NT2/D1 (cell line): ENCODE results near the gene SLC35E1.
"Not testable (repeated sequence)": the region's sequence is repeated elsewhere in the genome, so short reads cannot be mapped to it uniquely, and the experiment has no call there.

Experiments
- DNase-seq: peaks from one replicate; pipeline ENCODE4 v3.0.0-alpha.2; 2011; ENCODE audit warnings: low read depth, low spot score
- H3K27me3 ChIP-seq: 2 replicates; pipeline ENCODE4 v1.6.0; 2011; ENCODE audit warnings: mild to moderate bottlenecking; ENCODE audit not compliant: insufficient read length, insufficient read depth
- H3K36me3 ChIP-seq: 2 replicates; pipeline ENCODE4 v1.6.1; 2011; ENCODE audit warnings: mild to moderate bottlenecking, low read length, mixed read lengths; ENCODE audit not compliant: insufficient read depth, insufficient read length
- H3K4me1 ChIP-seq: 2 replicates; pipeline ENCODE4 v1.5.1; 2011; ENCODE audit not compliant: insufficient read depth, insufficient read length
- H3K4me3 ChIP-seq: 2 replicates; pipeline ENCODE4 v1.5.1; 2011; ENCODE audit warnings: low read depth; ENCODE audit not compliant: insufficient read length
- H3K9ac ChIP-seq: 2 replicates; pipeline ENCODE4 v1.6.0; 2011; ENCODE audit warnings: low read depth; ENCODE audit not compliant: insufficient read length
- H3K9me3 ChIP-seq: 2 replicates; pipeline ENCODE4 v1.5.1; 2011; ENCODE audit warnings: mild to moderate bottlenecking, low read length; ENCODE audit not compliant: insufficient read depth
- SUZ12 ChIP-seq: IDR thresholded peaks from 2 replicates; pipeline ENCODE4 v1.6.1; 2011; ENCODE audit not compliant: insufficient read length, insufficient read depth; ENCODE audit errors: extremely low read depth
- YY1 ChIP-seq: IDR thresholded peaks from 2 replicates; pipeline ENCODE4 v1.6.1; 2011; ENCODE audit not compliant: insufficient read length, insufficient read depth
- ZNF274 ChIP-seq: IDR thresholded peaks from 2 replicates; pipeline ENCODE4 v1.6.1; 2011; ENCODE audit warnings: mild to moderate bottlenecking, low read depth, low read length

SLC35E1 gene

GRCh38 chr19:16509141-16510061 lies 62.8 kb downstream of the SLC35E1 start:
- TF ChIP-seq YY1 (no peak), ZNF274 (no peak), SUZ12 (no peak)
- no peak overlapping the region for H3K4me3 ChIP-seq
- DNase-seq: no peak

GRCh38 chr19:16508546-16508945 lies 63.7 kb downstream of the SLC35E1 start:
- no peak overlapping the region for H3K4me3 ChIP-seq
- TF ChIP-seq SUZ12 (no peak), ZNF274 (no peak), YY1 (no peak)
- H3K36me3 ChIP-seq: peaks cover 57% of the 10 kb centered on the region
- H3K9me3 ChIP-seq: no peaks in the 10 kb centered on the region
- H3K4me1 ChIP-seq: no peaks in the 10 kb centered on the region
- DNase-seq: no peak
- no peak overlapping the region for H3K9ac ChIP-seq
- H3K27me3 ChIP-seq: no peaks in the 10 kb centered on the region

More at GRCh38 chr19:16509141-16510061, 62.8 kb downstream of the SLC35E1 start:
- Histone ChIP-seq H3K9me3 (no peaks in the 10 kb centered on the region), H3K9ac (no peak overlapping the region), H3K27me3 (no peaks in the 10 kb centered on the region), H3K36me3 (peaks cover 50% of the 10 kb centered on the region), H3K4me1 (no peaks in the 10 kb centered on the region)

GRCh38 chr19:16506961-16507360 lies 65.3 kb downstream of the SLC35E1 start:
- no peaks in the 10 kb centered on the region for H3K9me3 ChIP-seq
- no peak for DNase-seq
- H3K27me3 ChIP-seq: no peaks in the 10 kb centered on the region
- TF ChIP-seq ZNF274 (no peak), SUZ12 (no peak), YY1 (no peak)
- H3K4me3 ChIP-seq: no peak overlapping the region
- no peaks in the 10 kb centered on the region for H3K4me1 ChIP-seq
- no peak overlapping the region for H3K9ac ChIP-seq
- peaks cover 57% of the 10 kb centered on the region for H3K36me3 ChIP-seq

- not testable (repeated sequence) for DNase-seq, H3K27me3 ChIP-seq, H3K4me1 ChIP-seq, H3K4me3 ChIP-seq, H3K9me3 ChIP-seq, H3K9ac ChIP-seq
- peaks cover 53% of the 10 kb centered on the region for H3K36me3 ChIP-seq
Measured at GRCh38 chr19:16506161-16506560, 66.1 kb downstream of the SLC35E1 start.

GRCh38 chr19:16504271-16504670 lies 67.9 kb downstream of the SLC35E1 start:
- H3K9ac ChIP-seq: no peak overlapping the region
- TF ChIP-seq YY1 (no peak), SUZ12 (no peak), ZNF274 (no peak)
- no peaks in the 10 kb centered on the region for H3K9me3 ChIP-seq
- peaks cover 48% of the 10 kb centered on the region for H3K36me3 ChIP-seq
- no peak overlapping the region for H3K4me3 ChIP-seq
- no peaks in the 10 kb centered on the region for H3K4me1 ChIP-seq
- no peak for DNase-seq
- H3K27me3 ChIP-seq: no peaks in the 10 kb centered on the region
